GM21825 (cell line): ENCODE measurements around the gene FBLIM1.

ENCODE experiments used
- ATAC-seq: cut with Tn5 transposase; IDR thresholded peaks from one replicate; pipeline ENCODE4 v1.9.1; 2021; ENCODE audit warnings: mild to moderate bottlenecking, moderate library complexity; ENCODE audit not compliant: unreplicated experiment

Gene FBLIM1

GRCh38 chr1:15730423-15730822 is 28.2 kb upstream of the FBLIM1 start:
- no peak for ATAC-seq

GRCh38 chr1:15730936-15731335 is 27.7 kb upstream of the FBLIM1 start:
- no peak for ATAC-seq

- no peak for ATAC-seq
Observed at GRCh38 chr1:15731735-15732685, 26.6 kb upstream of the FBLIM1 start.

GRCh38 chr1:15732686-15733081 is 25.9 kb upstream of the FBLIM1 start:
- no peak for ATAC-seq

GRCh38 chr1:15733218-15733725 is 25.3 kb upstream of the FBLIM1 start:
- ATAC-seq = no peak

- no peak for ATAC-seq
Observed at GRCh38 chr1:15733726-15734226, 24.8 kb upstream of the FBLIM1 start.

- ATAC-seq = no peak
Observed at GRCh38 chr1:15734296-15734695, 24.3 kb upstream of the FBLIM1 start.

- ATAC-seq = no peak
Observed at GRCh38 chr1:15734901-15735300, 23.7 kb upstream of the FBLIM1 start.

- no peak for ATAC-seq
Observed at GRCh38 chr1:15735304-15736037, 23.1 kb upstream of the FBLIM1 start.

- ATAC-seq = no peak
Observed at GRCh38 chr1:15736038-15736891, 22.3 kb upstream of the FBLIM1 start, which contains the start of gene SLC25A34. SLC25A34 (plus strand) TSS chr1:15736258; CDS start chr1:15736486, 228 bp downstream.

GRCh38 chr1:15736892-15737261 is 21.7 kb upstream of the FBLIM1 start:
- no peak for ATAC-seq

GRCh38 chr1:15737324-15738319 is 21.0 kb upstream of the FBLIM1 start:
- ATAC-seq = no peak

- no peak for ATAC-seq
Observed at GRCh38 chr1:15738416-15739113, 20.0 kb upstream of the FBLIM1 start.

GRCh38 chr1:15739259-15739658 is 19.3 kb upstream of the FBLIM1 start:
- no peak for ATAC-seq

GRCh38 chr1:15739745-15740144 is 18.9 kb upstream of the FBLIM1 start:
- no peak for ATAC-seq

GRCh38 chr1:15740924-15741850 is 17.4 kb upstream of the FBLIM1 start:
- no peak for ATAC-seq

GRCh38 chr1:15742339-15742801 is 16.2 kb upstream of the FBLIM1 start, which contains the start of gene TMEM82:
TMEM82 (plus strand) TSS chr1:15742499; CDS start chr1:15742560, 61 bp downstream.
- no peak for ATAC-seq
